Measurements from ENCODE around the gene ERG28.
"Not testable (repeated sequence)": the region's sequence is repeated elsewhere in the genome, so short reads cannot be mapped to it uniquely, and the experiment has no call there.

ERG28 gene, protein sequence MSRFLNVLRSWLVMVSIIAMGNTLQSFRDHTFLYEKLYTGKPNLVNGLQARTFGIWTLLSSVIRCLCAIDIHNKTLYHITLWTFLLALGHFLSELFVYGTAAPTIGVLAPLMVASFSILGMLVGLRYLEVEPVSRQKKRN

DNA sequence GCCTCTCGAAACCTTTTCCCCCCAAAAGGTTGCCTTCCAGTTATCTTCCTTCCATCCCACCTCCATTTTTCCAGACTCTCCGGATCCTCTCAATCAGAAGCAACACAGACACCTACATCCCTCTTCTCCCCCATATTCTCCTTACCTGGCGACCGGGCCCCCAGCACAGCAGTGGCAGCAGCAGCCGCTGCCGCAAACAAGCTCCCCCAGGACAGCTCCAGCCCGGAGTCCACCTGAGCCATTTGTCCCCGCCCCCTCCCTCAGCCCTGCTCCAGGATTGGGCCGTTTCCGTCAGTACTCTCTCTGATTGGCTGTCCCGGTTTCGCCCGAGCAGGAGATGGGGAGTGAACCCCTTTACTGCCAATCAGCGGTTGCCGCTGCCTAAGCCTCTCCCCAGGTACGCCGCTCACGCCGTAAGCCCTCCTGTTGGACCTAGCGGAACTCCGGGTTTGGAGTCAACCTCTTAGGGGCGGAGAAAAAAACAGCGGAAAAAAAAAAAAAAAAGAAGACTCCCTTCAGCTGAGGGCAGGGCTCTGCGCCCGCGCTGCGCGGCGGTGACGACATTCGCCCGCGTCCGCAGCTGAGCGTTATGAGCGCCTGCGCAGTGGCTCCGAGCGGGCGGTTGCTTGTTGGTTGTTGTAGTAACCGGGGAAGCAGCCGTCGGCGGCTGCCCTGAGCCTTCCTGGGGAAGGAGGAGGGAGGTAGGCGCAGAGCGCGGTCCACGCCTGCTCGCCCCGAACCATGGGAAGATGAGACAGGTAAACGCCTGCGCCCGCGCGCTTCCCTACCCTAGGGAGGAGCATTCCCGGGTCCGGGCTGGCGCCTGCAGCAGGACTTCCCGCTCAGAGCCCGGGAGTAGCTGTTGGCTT is at the start of gene ERG28, which contains the start of gene TTLL5:
ERG28 (minus strand) TSS at position 247 of the 869 bp plus-strand sequence. CDS start 3,374 bp downstream, outside the sequence.
TTLL5 (plus strand) TSS at position 617 of the 869 bp plus-strand sequence. CDS start 1,904 bp downstream, outside the sequence.
- Mint-ChIP-seq H3K36me3 (ENCODE audit: low read depth) (peaks cover 38% of the 10 kb centered on the region), H3K27ac (peak within 1 kb of the TSS; percentile 96), H3K27me3 (no peaks in the 10 kb centered on the region), H3K4me1 (ENCODE audit: low read depth) (peaks cover 35% of the 10 kb centered on the region), H3K9me3 (no peaks in the 10 kb centered on the region), H3K4me3 (peak within 1 kb of the TSS; percentile 92)
- peak; percentile 97 for DNase-seq

DNA sequence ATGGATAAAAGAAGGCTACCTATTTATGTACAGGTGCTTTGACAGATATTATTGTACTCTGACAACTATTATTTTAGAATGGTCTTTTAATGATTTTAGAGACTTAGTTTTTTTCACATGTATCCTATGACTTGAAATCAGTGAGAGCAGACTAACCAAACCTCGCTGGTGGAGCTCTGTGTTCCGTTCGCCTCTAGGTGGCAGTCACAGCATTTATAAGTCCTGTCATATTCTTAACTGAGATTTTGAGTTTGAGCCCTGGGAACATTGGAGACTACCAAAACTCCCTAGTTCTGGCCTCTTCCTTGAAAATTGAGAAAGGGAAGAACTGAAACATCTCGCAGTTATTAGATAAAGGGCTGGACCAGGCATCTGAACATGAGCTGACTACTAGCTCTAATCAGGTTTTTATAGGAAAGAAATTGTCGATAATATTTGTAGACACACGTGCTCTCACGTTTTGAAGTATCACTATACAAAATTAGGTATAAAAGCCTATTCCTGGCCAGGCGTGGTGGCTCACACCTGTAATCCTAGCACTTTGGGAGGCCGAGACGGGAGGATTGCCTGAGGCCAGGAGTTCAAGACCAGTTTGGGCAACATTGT is 48.6 kb upstream of the ERG28 start:
- Mint-ChIP-seq H3K9me3 (no peaks in the 10 kb centered on the region), H3K4me1 (ENCODE audit: low read depth) (peaks cover 2% of the 10 kb centered on the region), H3K27ac (no peak overlapping the region), H3K4me3 (no peak overlapping the region), H3K36me3 (ENCODE audit: low read depth) (peaks cover 33% of the 10 kb centered on the region), H3K27me3 (no peaks in the 10 kb centered on the region)
- peak; percentile 57 for DNase-seq

DNA sequence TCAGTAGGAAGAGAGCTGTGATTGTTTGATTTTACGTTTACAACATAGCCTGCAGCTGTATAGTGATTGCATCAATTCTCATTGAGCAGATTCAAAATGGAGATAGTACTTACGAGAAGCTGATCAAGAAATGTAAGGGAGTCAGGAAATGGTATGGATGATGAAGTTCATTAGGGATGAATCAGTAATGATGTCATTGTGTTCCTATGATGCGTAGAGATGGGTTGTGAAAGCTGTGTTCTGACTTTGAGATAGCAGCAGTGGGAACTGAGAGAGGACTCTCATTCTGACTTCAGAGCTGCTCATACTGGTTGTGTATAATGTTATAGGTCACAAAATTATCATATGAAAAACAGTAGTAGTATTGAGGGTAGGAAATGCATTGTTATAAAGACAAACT is 44.3 kb upstream of the ERG28 start:
- Mint-ChIP-seq H3K36me3 (ENCODE audit: low read depth) (peaks cover 51% of the 10 kb centered on the region), H3K4me3 (no peak overlapping the region), H3K4me1 (ENCODE audit: low read depth) (peaks cover 2% of the 10 kb centered on the region), H3K9me3 (no peaks in the 10 kb centered on the region), H3K27ac (no peak overlapping the region), H3K27me3 (no peaks in the 10 kb centered on the region)
- DNase-seq, result no peak

DNA sequence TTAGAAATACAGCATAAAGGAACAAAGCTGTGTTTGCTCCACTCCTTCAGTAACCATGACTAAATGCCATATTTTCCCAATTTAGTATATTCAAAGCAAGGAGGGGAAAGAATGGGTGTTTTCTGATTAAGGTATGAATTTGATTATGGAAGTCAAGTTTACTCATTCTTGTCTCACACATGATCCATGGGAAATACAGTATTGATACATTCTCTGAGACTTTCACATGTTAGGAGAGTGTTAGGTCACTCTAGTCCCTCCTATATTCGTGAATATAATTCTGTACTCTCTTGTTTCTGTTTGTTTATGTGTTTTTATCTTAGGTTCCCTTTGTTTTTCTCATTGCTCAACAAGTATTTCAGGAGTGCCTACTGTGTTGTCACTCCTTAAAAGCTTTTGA is 42.8 kb upstream of the ERG28 start:
- Mint-ChIP-seq H3K36me3 (ENCODE audit: low read depth) (peaks cover 51% of the 10 kb centered on the region), H3K27me3 (no peaks in the 10 kb centered on the region), H3K4me3 (no peak overlapping the region), H3K27ac (no peak overlapping the region), H3K4me1 (ENCODE audit: low read depth) (peaks cover 2% of the 10 kb centered on the region), H3K9me3 (no peaks in the 10 kb centered on the region)
- DNase-seq, result no peak

DNA sequence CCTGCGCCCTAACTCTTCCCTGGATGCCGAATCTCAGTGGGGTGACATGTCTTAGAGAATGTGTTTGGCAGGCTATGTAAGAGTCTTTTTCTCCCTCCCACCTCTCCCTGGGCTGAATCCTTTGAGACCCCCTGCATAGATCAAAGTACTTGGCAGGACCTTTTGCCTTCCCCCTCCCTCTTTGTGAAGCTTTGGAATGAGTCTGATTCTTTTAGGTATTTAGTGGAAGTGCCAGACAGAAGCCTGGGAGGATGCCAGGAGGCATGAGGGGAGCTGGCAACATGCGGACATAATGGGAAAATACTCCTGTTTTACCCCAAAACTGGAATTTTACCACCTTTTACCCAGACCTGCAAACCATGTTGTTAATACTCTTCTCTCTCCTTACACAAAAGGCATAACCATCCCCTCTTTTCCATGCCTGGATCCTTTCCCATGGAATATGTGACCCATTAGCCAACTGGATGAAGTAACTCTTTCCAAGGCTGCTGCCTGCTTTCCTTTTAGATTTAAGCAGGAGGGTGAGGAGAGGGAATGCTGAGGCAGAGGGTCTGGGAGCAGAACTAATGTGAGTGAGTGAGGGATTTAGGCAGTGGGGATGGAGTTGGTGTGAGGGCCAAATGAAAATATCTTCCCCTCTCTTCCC is 42.1 kb upstream of the ERG28 start:
- Mint-ChIP-seq H3K27me3 (no peaks in the 10 kb centered on the region), H3K4me3 (no peak overlapping the region), H3K27ac (no peak overlapping the region), H3K36me3 (ENCODE audit: low read depth) (peaks cover 51% of the 10 kb centered on the region), H3K4me1 (ENCODE audit: low read depth) (peaks cover 2% of the 10 kb centered on the region), H3K9me3 (no peaks in the 10 kb centered on the region)
- no peak for DNase-seq

DNA sequence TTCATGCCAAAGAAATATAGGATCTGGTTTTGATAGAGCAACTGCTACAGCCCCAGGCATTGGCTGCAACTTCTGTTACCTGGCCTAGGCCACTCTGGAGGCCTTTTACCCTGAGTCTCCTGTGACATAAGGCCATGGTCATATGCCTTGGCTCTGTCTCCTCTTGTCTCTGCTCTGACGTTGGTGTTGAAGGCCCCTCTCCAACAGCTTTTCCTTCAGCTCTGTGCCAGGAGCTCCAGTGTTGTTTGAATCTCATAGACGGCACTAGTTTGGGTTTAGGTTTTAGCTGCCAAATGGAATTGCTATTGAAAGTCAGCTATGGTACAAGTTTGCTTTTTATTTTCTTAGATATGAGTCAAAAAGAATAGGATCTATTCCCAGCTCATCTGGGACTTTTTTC is 41.4 kb upstream of the ERG28 start:
- no peak for DNase-seq
- no peak overlapping the region for H3K4me3 Mint-ChIP-seq
- no peak overlapping the region for H3K27ac Mint-ChIP-seq
- H3K36me3 Mint-ChIP-seq (ENCODE audit: low read depth), result peaks cover 54% of the 10 kb centered on the region
- no peaks in the 10 kb centered on the region for H3K27me3 Mint-ChIP-seq
- H3K4me1 Mint-ChIP-seq (ENCODE audit: low read depth), result peaks cover 2% of the 10 kb centered on the region
- no peaks in the 10 kb centered on the region for H3K9me3 Mint-ChIP-seq

DNA sequence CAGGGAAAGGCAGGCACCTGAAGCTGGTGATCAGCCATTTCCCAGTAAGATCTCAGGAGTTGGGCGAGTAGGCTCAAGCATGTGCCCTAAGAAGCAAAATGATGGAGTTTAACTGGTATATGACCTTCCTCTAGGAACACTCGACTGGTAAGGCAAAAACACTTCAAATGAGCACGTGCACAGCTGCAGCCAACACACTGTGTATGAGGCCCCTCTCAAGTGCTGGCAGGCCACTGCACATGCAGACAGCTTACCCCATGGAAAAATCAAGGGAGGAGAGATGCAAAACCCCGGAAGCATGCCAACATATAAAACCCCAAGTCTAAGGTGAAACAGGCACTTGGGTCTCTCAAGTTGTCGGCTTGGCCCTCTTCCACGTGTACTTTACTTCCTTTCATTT is 39.6 kb upstream of the ERG28 start:
- peaks cover 64% of the 10 kb centered on the region for H3K36me3 Mint-ChIP-seq (ENCODE audit: low read depth)
- no peak for DNase-seq
- peaks cover 2% of the 10 kb centered on the region for H3K4me1 Mint-ChIP-seq (ENCODE audit: low read depth)
- no peak overlapping the region for H3K27ac Mint-ChIP-seq
- H3K27me3 Mint-ChIP-seq, result no peaks in the 10 kb centered on the region
- H3K4me3 Mint-ChIP-seq, result no peak overlapping the region
- H3K9me3 Mint-ChIP-seq, result peaks cover 1% of the 10 kb centered on the region

DNA sequence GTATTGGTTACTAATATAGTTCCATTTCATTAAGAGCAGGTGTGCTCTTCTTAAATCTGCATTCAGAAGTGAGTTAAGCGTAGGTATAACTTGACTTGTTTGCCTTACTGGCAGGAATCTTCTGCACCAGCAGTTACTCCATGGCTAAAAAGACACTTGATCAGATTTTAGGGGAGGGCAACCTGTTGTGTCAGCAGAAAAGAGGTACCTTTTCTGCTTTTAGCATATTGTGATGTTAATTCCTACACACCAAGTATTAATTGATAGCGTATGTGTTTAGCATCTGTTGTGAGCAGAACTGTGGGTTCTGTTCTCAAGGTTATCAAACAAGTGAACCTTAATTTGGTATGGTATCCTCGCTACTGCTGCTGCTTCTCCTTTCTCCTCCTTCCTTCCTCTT is 38.7 kb upstream of the ERG28 start:
- H3K4me1 Mint-ChIP-seq (ENCODE audit: low read depth), result no peaks in the 10 kb centered on the region
- H3K36me3 Mint-ChIP-seq (ENCODE audit: low read depth), result peaks cover 72% of the 10 kb centered on the region
- no peak overlapping the region for H3K27ac Mint-ChIP-seq
- no peaks in the 10 kb centered on the region for H3K27me3 Mint-ChIP-seq
- H3K9me3 Mint-ChIP-seq, result peaks cover 6% of the 10 kb centered on the region
- H3K4me3 Mint-ChIP-seq, result no peak overlapping the region
- DNase-seq, result no peak

DNA sequence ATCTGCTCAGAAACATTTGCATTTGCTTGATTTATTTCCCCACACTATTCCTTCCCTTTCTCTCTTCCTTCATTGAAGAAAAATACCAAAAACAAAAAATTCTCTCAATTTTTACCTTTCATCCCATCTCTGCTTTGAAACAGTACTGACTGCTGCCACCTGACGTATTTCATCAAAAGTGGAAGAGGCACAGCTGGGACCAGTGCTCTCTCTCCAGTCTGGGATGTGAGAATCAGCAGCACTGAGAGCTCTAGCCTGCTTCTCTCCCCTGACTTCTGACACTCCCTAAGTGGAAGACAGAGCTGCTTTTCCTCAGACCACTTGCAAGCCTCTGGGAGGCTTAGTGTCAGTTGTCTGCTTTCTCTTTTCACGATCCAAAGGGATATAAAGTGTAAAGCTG is 37.2 kb upstream of the ERG28 start:
- no peak overlapping the region for H3K27ac Mint-ChIP-seq

DNA sequence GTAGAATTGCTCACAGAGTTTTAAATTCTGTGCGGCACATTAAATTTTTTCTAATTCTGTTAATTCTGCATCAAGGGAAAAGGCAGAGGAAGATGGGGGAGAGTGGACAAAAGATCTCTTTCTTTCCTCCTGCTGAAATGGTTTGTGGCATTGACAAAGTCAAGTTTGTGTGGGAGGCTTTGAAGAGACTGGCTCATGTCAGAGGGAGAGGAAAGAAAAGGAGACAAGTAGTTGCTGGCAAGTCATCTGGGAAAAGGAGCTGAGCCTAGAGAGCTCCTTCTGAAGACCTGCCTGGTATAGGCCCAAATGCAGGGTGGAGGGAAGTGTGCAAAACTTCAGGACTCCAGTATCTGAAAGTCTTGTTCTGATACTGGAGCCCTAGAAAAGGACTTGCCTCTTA is 36.7 kb upstream of the ERG28 start:
- DNase-seq, result no peak
- no peaks in the 10 kb centered on the region for H3K27me3 Mint-ChIP-seq
- no peak overlapping the region for H3K4me3 Mint-ChIP-seq
- H3K9me3 Mint-ChIP-seq, result peaks cover 6% of the 10 kb centered on the region
- H3K27ac Mint-ChIP-seq, result no peak overlapping the region
- peaks cover 85% of the 10 kb centered on the region for H3K36me3 Mint-ChIP-seq (ENCODE audit: low read depth)
- no peaks in the 10 kb centered on the region for H3K4me1 Mint-ChIP-seq (ENCODE audit: low read depth)

More for the DNA sequence above, 37.2 kb upstream of the ERG28 start:
- H3K27me3 Mint-ChIP-seq, result no peaks in the 10 kb centered on the region
- no peaks in the 10 kb centered on the region for H3K4me1 Mint-ChIP-seq (ENCODE audit: low read depth)
- H3K36me3 Mint-ChIP-seq (ENCODE audit: low read depth), result peaks cover 85% of the 10 kb centered on the region
- peaks cover 6% of the 10 kb centered on the region for H3K9me3 Mint-ChIP-seq
- DNase-seq, result no peak
- no peak overlapping the region for H3K4me3 Mint-ChIP-seq

DNA sequence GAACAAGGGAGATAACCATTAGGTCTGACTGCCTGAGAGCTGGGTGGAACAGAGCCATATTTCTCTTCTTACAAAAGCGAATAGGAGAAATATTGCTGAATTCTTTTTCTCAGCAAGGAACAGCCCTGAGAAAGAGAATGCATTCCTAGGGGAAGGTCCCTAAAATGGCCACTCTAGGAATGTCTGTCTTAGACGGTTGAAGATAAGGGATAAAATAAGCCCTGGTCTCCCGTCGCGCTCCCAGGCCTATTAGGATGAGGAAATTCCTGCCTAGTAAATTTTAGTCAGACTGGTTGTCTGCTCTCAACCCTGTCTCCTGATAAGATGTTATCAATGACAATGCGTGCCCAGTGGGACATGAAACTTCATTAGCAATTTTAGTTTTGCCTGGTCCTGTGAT is 34.3 kb upstream of the ERG28 start:
- not testable (repeated sequence) for DNase-seq; H3K4me3 Mint-ChIP-seq; H3K27ac Mint-ChIP-seq; H3K4me1 Mint-ChIP-seq (ENCODE audit: low read depth); H3K27me3 Mint-ChIP-seq; H3K9me3 Mint-ChIP-seq
- H3K36me3 Mint-ChIP-seq (ENCODE audit: low read depth), result peaks cover 84% of the 10 kb centered on the region

DNA sequence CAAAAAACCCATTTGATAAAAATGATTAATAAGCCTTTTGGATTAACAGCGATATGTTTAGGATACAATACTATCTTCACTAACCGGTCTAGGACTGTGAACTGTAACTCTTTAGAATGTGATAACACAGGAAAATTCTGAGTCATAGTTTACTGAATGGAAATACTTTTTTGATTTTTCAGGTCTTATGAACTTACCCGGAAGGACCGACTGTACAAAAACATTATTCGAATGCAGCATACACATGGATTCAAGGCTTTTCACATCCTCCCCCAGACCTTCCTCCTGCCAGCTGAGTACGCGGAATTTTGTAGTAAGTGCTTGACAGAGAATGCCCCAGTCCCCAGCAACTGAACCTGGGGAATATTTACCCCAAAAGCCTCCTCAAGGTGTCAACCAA is 29.3 kb upstream of the ERG28 start:
- Mint-ChIP-seq H3K27ac (no peak overlapping the region), H3K27me3 (no peaks in the 10 kb centered on the region), H3K4me3 (no peak overlapping the region), H3K9me3 (peaks cover 4% of the 10 kb centered on the region), H3K4me1 (ENCODE audit: low read depth) (peaks cover 10% of the 10 kb centered on the region), H3K36me3 (ENCODE audit: low read depth) (peaks cover 73% of the 10 kb centered on the region)
- DNase-seq, result no peak

DNA sequence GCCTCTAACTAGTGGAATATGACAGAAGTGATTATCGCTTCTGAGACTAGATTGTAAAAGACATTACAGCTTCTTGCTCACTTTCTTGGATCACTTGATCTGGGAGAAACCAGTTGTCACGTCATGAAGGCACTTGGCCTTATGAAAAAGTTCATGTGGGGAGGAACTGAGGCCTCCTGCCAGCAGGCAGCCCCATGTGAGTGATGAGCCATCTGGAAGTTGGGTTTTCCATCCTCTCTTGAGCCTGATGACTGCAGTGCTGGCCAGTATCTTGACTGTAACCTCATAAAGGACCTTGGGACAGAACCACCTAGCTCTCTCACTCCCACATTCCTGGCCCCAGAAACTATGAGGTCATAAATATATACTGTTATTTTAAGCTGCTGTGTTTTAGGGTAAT is 28.3 kb upstream of the ERG28 start:
- peaks cover 71% of the 10 kb centered on the region for H3K36me3 Mint-ChIP-seq (ENCODE audit: low read depth)
- no peak for DNase-seq
- H3K27ac Mint-ChIP-seq, result no peak overlapping the region
- H3K4me3 Mint-ChIP-seq, result no peak overlapping the region
- H3K4me1 Mint-ChIP-seq (ENCODE audit: low read depth), result peaks cover 10% of the 10 kb centered on the region
- no peaks in the 10 kb centered on the region for H3K27me3 Mint-ChIP-seq
- H3K9me3 Mint-ChIP-seq, result no peaks in the 10 kb centered on the region

DNA sequence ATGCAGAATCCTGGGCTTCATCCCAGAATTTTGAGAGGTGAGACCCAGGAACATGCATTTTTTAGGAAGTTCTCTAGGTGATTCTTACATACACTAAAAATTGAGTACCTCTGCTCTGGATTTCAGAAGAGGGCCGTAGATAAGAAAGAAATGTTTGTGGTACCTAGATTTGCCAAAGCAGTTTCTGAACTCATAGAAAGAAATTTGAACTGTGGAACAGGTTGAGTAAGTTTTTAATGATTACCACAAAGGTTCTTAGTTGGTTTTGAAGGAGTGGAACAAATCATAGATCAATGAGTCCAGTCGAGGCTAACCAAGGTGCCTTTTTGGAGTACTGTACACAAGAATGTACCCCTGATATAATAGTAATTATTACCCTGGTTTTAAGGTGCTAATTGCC is 25.2 kb upstream of the ERG28 start:
- H3K27me3 Mint-ChIP-seq, result no peaks in the 10 kb centered on the region
- no peak overlapping the region for H3K4me3 Mint-ChIP-seq
- peaks cover 10% of the 10 kb centered on the region for H3K4me1 Mint-ChIP-seq (ENCODE audit: low read depth)
- H3K9me3 Mint-ChIP-seq, result no peaks in the 10 kb centered on the region
- no peak for DNase-seq
- no peak overlapping the region for H3K27ac Mint-ChIP-seq
- peaks cover 69% of the 10 kb centered on the region for H3K36me3 Mint-ChIP-seq (ENCODE audit: low read depth)
